Stomach (tissue), 9 donors: ENCODE data around the gene DNAAF9. TPM values are rescaled to one million over a fixed set of nuclear protein-coding genes. Genes with fewer than 3 reads are reported as not detected.
"Not testable (repeated sequence)": the region's sequence is repeated elsewhere in the genome, so short reads cannot be mapped to it uniquely, and the experiment has no call there.

Experiments
- DNase-seq, 2 donors: peaks; one replicate each; pipeline versions ENCODE4 v3.0.0 to v3.0.0-alpha.2; 2013 to 2019
- H3K27ac ChIP-seq, 5 donors: fragments of 200-600 bp in 4 of 5; sonication (generic) in 4 of 5; one replicate each; pipeline ENCODE4 v1.5.1; 2013 to 2019; ENCODE audit warnings: mild to moderate bottlenecking in 1 of 5, moderate library complexity in 1 of 5
- H3K27me3 ChIP-seq, 3 donors: fragments of 200-600 bp; sonication (generic); one replicate each; pipeline ENCODE4 v1.5.1; 2017 to 2019; ENCODE audit warnings: mixed run types in 1 of 3
- H3K36me3 ChIP-seq, 4 donors: fragments of 200-600 bp; sonication (generic); 1 replicate in 3 of 4; 2 replicates in 1 of 4; pipeline ENCODE4 v1.5.1; 2016 to 2019
- H3K4me1 ChIP-seq, 4 donors: fragments of 200-600 bp; sonication (generic); one replicate each; pipeline ENCODE4 v1.5.1; 2016 to 2019
- H3K4me3 ChIP-seq, 4 donors: fragments of 200-600 bp; sonication (generic) in 3 of 4; one replicate each; pipeline ENCODE4 v1.5.1; 2016 to 2019; ENCODE audit warnings: mild to moderate bottlenecking in 1 of 4
- H3K9me3 ChIP-seq, 4 donors: fragments of 200-600 bp; sonication (generic); one replicate each; pipeline ENCODE4 v1.5.1; 2016 to 2019
- CTCF ChIP-seq, 7 experiments: fragments of 450-650 bp in 4 of 7; fragments of 200-600 bp in 3 of 7; sonication (generic) in 3 of 7; IDR thresholded peaks; one replicate each; pipeline ENCODE4 v1.5.1; 2016 to 2019; ENCODE audit warnings: antibody characterized with exemption in 7 of 7, control low read depth in 2 of 7, mild to moderate bottlenecking in 1 of 7
- EP300 ChIP-seq: sonication (generic); formaldehyde crosslinking; IDR thresholded peaks from one replicate; pipeline ENCODE4 v1.6.1; 2017; ENCODE audit warnings: antibody characterized with exemption
- POLR2A ChIP-seq, 4 donors: fragments of 450-650 bp; IDR thresholded peaks; one replicate each; pipeline ENCODE4 v1.6.1; 2016; ENCODE audit warnings: antibody characterized with exemption in 4 of 4, control low read depth in 2 of 4, mild to moderate bottlenecking in 1 of 4, moderate library complexity in 1 of 4
- POLR2AphosphoS5 ChIP-seq, 3 donors: sonication (generic); formaldehyde crosslinking; IDR thresholded peaks; one replicate each; pipeline ENCODE4 v1.6.1; 2016; ENCODE audit warnings: antibody characterized with exemption in 3 of 3
- WGBS, 5 donors: extraction: QIAGEN DNeasy Blood & Tissue Kit in 3 of 5; methylation state at CpG; one replicate each; pipeline versions ENCODE4 v1.1.5 to v1.1.7; 2013 to 2018; 5-methylcytosine and 5-hydroxymethylcytosine counted together
- intact Hi-C: fragments of 100-400 bp; cut with DNase I; formaldehyde crosslinking; loops from one replicate; pipeline ENCODE4 v1.15.1; 2023; ENCODE audit warnings: low total_unique reads
- polyA plus RNA-seq, 3 donors: library from polyadenylated mRNA; stranded (reverse); fragments of 200-250 nt; gene quantifications; one replicate each; pipeline ENCODE4 v1.2.3, GENCODE V29; 2013
- total RNA-seq, 5 donors: library from RNA; depleted of rRNA; stranded (reverse); fragments of >200 nt; gene quantifications; one replicate each; pipeline versions ENCODE4 v1.1.0 to v1.2.3, GENCODE V29; 2014 to 2016
- donor health status: healthy with polysubstance abuse.
- donor health status: Bipolar disorder and iron deficiency.
- donor health status: healthy.

Gene DNAAF9
- total and polyA plus RNA-seq, 8 donors: 1.2 to 23.7 (median 10.5) TPM

- 42 to 64% (median 56%) methylated on average over 3 of the region's 3 CpGs for WGBS, 5 donors
- TF ChIP-seq POLR2A (IDR thresholded peaks at IDR 0.05) (no peak), POLR2AphosphoS5 (IDR thresholded peaks at IDR 0.05) (no peak), CTCF (IDR thresholded peaks at IDR 0.05) (no peak)
- Histone ChIP-seq H3K4me3 (no peak overlapping the region), H3K36me3 (no peaks in the 10 kb centered on the region), H3K27ac (peak overlapping the region in 1 of 5 donors; percentile 32), H3K9me3 (no peaks in the 10 kb centered on the region), H3K27me3 (no peaks in the 10 kb centered on the region), H3K4me1 (peaks cover 0 to 11% (median 0%) of the 10 kb centered on the region in 4 donors)
- intact Hi-C loops: no loop called here
- DNase-seq: no peak
Measured at GRCh38 chr20:3420211-3420707, 12.8 kb upstream of the DNAAF9 start.

GRCh38 chr20:3418161-3418560, 10.7 kb upstream of the DNAAF9 start:
- H3K4me3 ChIP-seq, H3K27me3 ChIP-seq, H3K27ac ChIP-seq, H3K36me3 ChIP-seq, H3K9me3 ChIP-seq, DNase-seq, intact Hi-C loops: not testable (repeated sequence)
- H3K4me1 ChIP-seq: peaks cover 0 to 11% (median 0%) of the 10 kb centered on the region in 4 donors
- WGBS, 5 donors: 70 to 100% (median 87%) methylated on average over 1 of the region's 1 CpG

- Histone ChIP-seq H3K4me1 (peaks cover 0 to 3% (median 3%) of the 10 kb centered on the region in 4 donors), H3K36me3 (no peaks in the 10 kb centered on the region), H3K27me3 (no peaks in the 10 kb centered on the region), H3K4me3 (no peak overlapping the region), H3K9me3 (no peaks in the 10 kb centered on the region), H3K27ac (no peak overlapping the region)
- no peak for DNase-seq
- TF ChIP-seq CTCF (IDR thresholded peaks at IDR 0.05) (no peak), POLR2A (IDR thresholded peaks at IDR 0.05) (no peak), POLR2AphosphoS5 (IDR thresholded peaks at IDR 0.05) (no peak), EP300 (no peak)
- 78 to 93% (median 86%) methylated on average over 2 of the region's 2 CpGs for WGBS, 5 donors
- intact Hi-C loops: no loop called here
Measured at GRCh38 chr20:3414122-3414521, 6.7 kb upstream of the DNAAF9 start.

GRCh38 chr20:3413393-3413889, 6.0 kb upstream of the DNAAF9 start:
- Histone ChIP-seq H3K36me3 (no peaks in the 10 kb centered on the region), H3K27ac (no peak overlapping the region), H3K4me3 (no peak overlapping the region), H3K27me3 (no peaks in the 10 kb centered on the region), H3K4me1 (peaks cover 0 to 6% (median 6%) of the 10 kb centered on the region in 4 donors), H3K9me3 (no peaks in the 10 kb centered on the region)
- no peak for DNase-seq
- WGBS, 5 donors: 73 to 81% (median 79%) methylated on average over 4 of the region's 4 CpGs
- intact Hi-C loops: no loop called here
- TF ChIP-seq CTCF (IDR thresholded peaks at IDR 0.05) (no peak), POLR2AphosphoS5 (IDR thresholded peaks at IDR 0.05) (no peak), POLR2A (IDR thresholded peaks at IDR 0.05) (no peak), EP300 (no peak)

GRCh38 chr20:3412600-3413392, 5.3 kb upstream of the DNAAF9 start:
- no peaks in the 10 kb centered on the region for H3K9me3 ChIP-seq
- intact Hi-C loops: no loop called here
- no peak overlapping the region for H3K27ac ChIP-seq
- peaks cover 0 to 10% (median 6%) of the 10 kb centered on the region in 4 donors for H3K4me1 ChIP-seq
- no peak overlapping the region for H3K4me3 ChIP-seq
- DNase-seq: no peak
- WGBS, 5 donors: 80 to 87% (median 81%) methylated on average over 11 of the region's 11 CpGs
- TF ChIP-seq CTCF (IDR thresholded peaks at IDR 0.05) (no peak), POLR2A (IDR thresholded peaks at IDR 0.05) (no peak), POLR2AphosphoS5 (IDR thresholded peaks at IDR 0.05) (no peak), EP300 (no peak)
- no peaks in the 10 kb centered on the region for H3K36me3 ChIP-seq
- no peaks in the 10 kb centered on the region for H3K27me3 ChIP-seq
